VCaP (cell line): ENCODE results near the gene BCAS3.

ENCODE experiments used
- H3K27ac ChIP-seq: fragments of 450-650 bp; 2 replicates; pipeline ENCODE4 v1.5.1; 2017
- CTCF ChIP-seq: fragments of 450-650 bp; conservative IDR thresholded peaks from 2 replicates; pipeline ENCODE4 v1.5.1; 2017; ENCODE audit warnings: mild to moderate bottlenecking, moderate library complexity

The BCAS3 gene

GRCh38 chr17:60744355-60744966 lies 66.8 kb downstream of the BCAS3 start:
- no peak for TF ChIP-seq CTCF
- H3K27ac ChIP-seq, result peak overlapping the region; percentile 80

DNA sequence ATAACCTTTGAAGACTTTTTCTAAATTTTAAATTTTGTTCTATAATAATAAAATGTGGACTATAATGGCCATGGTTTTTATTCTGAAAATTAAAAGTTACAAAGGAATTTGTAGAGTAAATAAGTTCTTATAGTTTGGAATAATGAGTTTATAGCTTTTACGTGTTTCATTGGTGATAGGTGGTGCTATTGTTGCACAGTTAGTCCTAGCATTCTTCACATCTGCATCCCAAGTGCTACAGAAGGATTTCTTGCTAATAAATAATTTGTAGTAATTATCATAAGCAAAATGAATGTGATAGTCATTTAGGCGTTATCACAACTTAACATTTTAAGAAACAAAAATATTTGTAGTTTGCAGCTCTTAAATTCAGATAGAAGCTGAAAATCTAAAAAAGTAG lies 67.9 kb downstream of the BCAS3 start:
- TF ChIP-seq CTCF, result peak; percentile 59
- no peak overlapping the region for H3K27ac ChIP-seq

- no peak overlapping the region for H3K27ac ChIP-seq
- no peak for TF ChIP-seq CTCF
Observed at GRCh38 chr17:60747069-60747808, 69.6 kb downstream of the BCAS3 start.

DNA sequence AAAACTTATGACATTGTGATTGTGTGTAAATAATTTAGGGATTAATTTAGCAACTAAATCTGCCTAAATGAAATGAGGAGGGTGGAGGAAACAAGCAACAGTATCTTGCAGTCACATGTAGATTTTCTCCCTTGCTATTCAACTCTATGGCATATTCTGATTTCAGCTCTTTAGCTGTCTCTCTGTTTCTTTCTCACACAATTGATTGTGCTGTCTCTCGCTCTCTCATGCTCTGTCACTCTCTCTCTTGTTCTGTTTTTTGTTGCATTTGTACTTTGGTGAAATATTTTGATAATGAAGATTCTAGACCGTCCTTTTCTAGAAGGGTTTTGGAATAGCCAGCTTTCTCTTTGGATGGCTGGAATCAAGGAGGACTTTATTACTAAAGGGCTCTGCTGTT lies 70.6 kb downstream of the BCAS3 start:
- no peak for TF ChIP-seq CTCF
- H3K27ac ChIP-seq, result no peak overlapping the region

GRCh38 chr17:60749050-60749449 lies 71.4 kb downstream of the BCAS3 start:
- TF ChIP-seq CTCF, result no peak
- no peak overlapping the region for H3K27ac ChIP-seq

DNA sequence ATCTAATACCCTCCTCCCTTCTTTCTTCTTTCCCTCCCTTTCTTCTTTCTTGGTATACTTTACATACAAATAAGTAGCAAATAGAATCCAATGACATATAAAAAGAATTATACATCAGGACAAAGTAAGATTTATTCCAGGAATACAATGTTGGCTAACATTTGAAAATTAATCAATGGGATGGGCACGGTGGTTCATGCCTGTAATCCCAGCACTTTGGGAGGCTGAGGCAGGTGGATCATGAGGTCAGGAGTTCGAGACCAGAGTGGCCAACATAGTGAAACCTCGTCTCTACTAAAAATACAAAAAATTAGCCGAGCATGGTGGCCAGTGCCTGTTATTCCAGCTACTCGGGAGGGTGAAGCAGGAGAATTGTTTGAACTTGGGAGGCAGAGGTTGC lies 72.1 kb downstream of the BCAS3 start:
- no peak overlapping the region for H3K27ac ChIP-seq
- no peak for TF ChIP-seq CTCF

DNA sequence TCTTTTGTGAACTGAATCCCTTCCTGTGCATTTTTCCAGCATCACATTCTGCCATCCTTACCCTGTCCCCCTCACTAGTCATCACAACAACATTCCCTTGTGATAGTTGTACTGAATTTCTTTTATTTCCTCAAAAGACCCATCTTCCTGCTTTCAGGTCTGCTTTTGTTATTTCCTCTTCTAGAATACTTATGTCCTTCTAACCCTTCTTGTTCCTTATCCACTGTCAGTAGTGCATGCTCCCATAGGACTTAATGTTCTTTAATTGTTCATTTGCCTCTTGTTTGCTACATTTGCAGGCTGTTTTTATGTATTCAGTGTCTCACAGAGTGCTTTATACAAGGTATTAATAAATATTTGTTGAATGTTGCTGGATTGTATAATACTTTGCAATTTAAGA lies 73.0 kb downstream of the BCAS3 start:
- no peak for TF ChIP-seq CTCF
- no peak overlapping the region for H3K27ac ChIP-seq
